SK-N-SH treated with all-trans-retinoic acid at 6 μM for 48 hours (cell line): Measurements from ENCODE around the gene ZMYM2.

Experiments
- ATAC-seq: fragments of 200-7000 bp; cut with Tn5 transposase; 3 replicates; pipeline ENCODE4 v1.9.1; 2020; ENCODE audit warnings: mild to moderate bottlenecking, moderate library complexity
- ARNTL ChIP-seq: fragments of 450-650 bp; formaldehyde crosslinking; IDR thresholded peaks from 2 replicates; pipeline ENCODE4 v1.5.0; 2020; ENCODE audit warnings: low read depth, mild to moderate bottlenecking, moderate library complexity, borderline replicate concordance
- BACH2 ChIP-seq: fragments of 250-450 bp; sonication (Bioruptor Pico); IDR thresholded peaks from 2 replicates; pipeline ENCODE4 v1.9.0; 2021; ENCODE audit warnings: mild to moderate bottlenecking, borderline replicate concordance
- CREB5 ChIP-seq: fragments of 250-450 bp; sonication (Bioruptor Pico); IDR thresholded peaks from 2 replicates; pipeline ENCODE4 v1.5.1; 2020; ENCODE audit warnings: low read depth, mild to moderate bottlenecking, moderate library complexity
- CSDC2 ChIP-seq: fragments of 250-450 bp; sonication (Bioruptor Pico); IDR thresholded peaks from 2 replicates; pipeline ENCODE4 v1.5.0; 2020; ENCODE audit warnings: mild to moderate bottlenecking, moderate library complexity
- CSRNP3 ChIP-seq: fragments of 250-450 bp; sonication (Bioruptor Pico); IDR thresholded peaks from 2 replicates; pipeline ENCODE4 v1.5.1; 2021; ENCODE audit warnings: mild to moderate bottlenecking, moderate library complexity
- ESRRG ChIP-seq: fragments of 250-450 bp; sonication (Bioruptor Pico); IDR thresholded peaks from 2 replicates; pipeline ENCODE4 v1.6.1; 2021; ENCODE audit warnings: mild to moderate bottlenecking
- ISL1 ChIP-seq: fragments of 250-450 bp; sonication (Bioruptor Pico); IDR thresholded peaks from 2 replicates; pipeline ENCODE4 v2.1.2; 2022; ENCODE audit warnings: mild to moderate bottlenecking, moderate library complexity
- OSR1 ChIP-seq: fragments of 250-450 bp; sonication (Bioruptor Pico); IDR thresholded peaks from 2 replicates; pipeline ENCODE4 v1.8.0; 2022; ENCODE audit warnings: moderate library complexity, mild to moderate bottlenecking, inconsistent platforms
- PATZ1 ChIP-seq: fragments of 250-450 bp; sonication (Bioruptor Pico); IDR thresholded peaks from 2 replicates; pipeline ENCODE4 v1.8.0; 2020; ENCODE audit warnings: mild to moderate bottlenecking, moderate library complexity, borderline replicate concordance
- PPARA ChIP-seq: fragments of 250-450 bp; sonication (Bioruptor Pico); IDR thresholded peaks from 2 replicates; pipeline ENCODE4 v1.5.0; 2020; ENCODE audit warnings: mild to moderate bottlenecking, borderline replicate concordance
- RARB ChIP-seq: fragments of 250-450 bp; sonication (Bioruptor Pico); IDR thresholded peaks from 2 replicates; pipeline ENCODE4 v1.8.0; 2021; ENCODE audit warnings: mild to moderate bottlenecking, moderate library complexity
- SNAI2 ChIP-seq: fragments of 250-450 bp; sonication (Bioruptor Pico); IDR thresholded peaks from 2 replicates; pipeline ENCODE4 v1.5.0; 2020; ENCODE audit warnings: mild to moderate bottlenecking, moderate library complexity
- TCF4 ChIP-seq: fragments of 250-450 bp; sonication (Bioruptor Pico); IDR thresholded peaks from 2 replicates; pipeline ENCODE4 v1.8.0; 2021; ENCODE audit warnings: mild to moderate bottlenecking, moderate library complexity, borderline replicate concordance
- TOX ChIP-seq: fragments of 250-450 bp; sonication (Bioruptor Pico); IDR thresholded peaks from 2 replicates; pipeline ENCODE4 v1.8.0; 2021; ENCODE audit warnings: mild to moderate bottlenecking, moderate library complexity, borderline replicate concordance
- TSHZ2 ChIP-seq: fragments of 250-450 bp; sonication (Bioruptor Pico); IDR thresholded peaks from 2 replicates; pipeline ENCODE4 v1.5.0; 2020; ENCODE audit warnings: mild to moderate bottlenecking, moderate library complexity
- ZC3H10 ChIP-seq: fragments of 250-450 bp; sonication (Bioruptor Pico); IDR thresholded peaks from 2 replicates; pipeline ENCODE4 v1.5.1; 2021; ENCODE audit warnings: mild to moderate bottlenecking, moderate library complexity
- ZNF565 ChIP-seq: fragments of 450-650 bp; formaldehyde crosslinking; conservative IDR thresholded peaks from 2 replicates; pipeline ENCODE4 v1.5.0; 2020; ENCODE audit warnings: low read depth, mild to moderate bottlenecking, moderate library complexity
- ZNF70 ChIP-seq: fragments of 450-650 bp; formaldehyde crosslinking; IDR thresholded peaks from 2 replicates; pipeline ENCODE4 v1.5.0; 2020; ENCODE audit warnings: mild to moderate bottlenecking, moderate library complexity

Gene ZMYM2

GRCh38 chr13:20116213-20116612 is 157.7 kb downstream of the ZMYM2 start:
- ATAC-seq: no peak
- TF ChIP-seq RARB (CRISPR knock-in tag) (no peak), ZNF70 (CRISPR knock-in tag) (no peak), SNAI2 (CRISPR knock-in tag) (no peak), OSR1 (CRISPR knock-in tag) (no peak), CSRNP3 (CRISPR knock-in tag) (no peak), TSHZ2 (no peak)

GRCh38 chr13:20118268-20119140 is 160.0 kb downstream of the ZMYM2 start:
- no peak for TF ChIP-seq ISL1 (CRISPR knock-in tag)
- TF ChIP-seq, all 23 proteins: peak for 0
- peak; percentile 73 for ATAC-seq

GRCh38 chr13:20119960-20120359 is 161.4 kb downstream of the ZMYM2 start:
- no peak for TF ChIP-seq PPARA
- TF ChIP-seq ARNTL: no peak
- TF ChIP-seq ZC3H10 (CRISPR knock-in tag): no peak
- TF ChIP-seq BACH2 (CRISPR knock-in tag): no peak
- TF ChIP-seq ZNF565 (CRISPR knock-in tag): no peak
- TF ChIP-seq TCF4 (CRISPR knock-in tag): no peak
- no peak for TF ChIP-seq TOX
- TF ChIP-seq TSHZ2: no peak
- no peak for TF ChIP-seq PATZ1 (CRISPR knock-in tag)
- no peak for TF ChIP-seq RARB (CRISPR knock-in tag)
- no peak for TF ChIP-seq CREB5 (CRISPR knock-in tag)
- no peak for TF ChIP-seq OSR1 (CRISPR knock-in tag)
- no peak for TF ChIP-seq ZNF70 (CRISPR knock-in tag)
- no peak for TF ChIP-seq ESRRG (CRISPR knock-in tag)
- no peak for TF ChIP-seq CSDC2 (CRISPR knock-in tag)
- TF ChIP-seq CSRNP3 (CRISPR knock-in tag): no peak
- ATAC-seq: no peak
